Muscle of arm (tissue), 12 donors: ENCODE data around the gene POTEF. TPM values are rescaled to one million over a fixed set of nuclear protein-coding genes. Genes with fewer than 3 reads are reported as not detected.
"Not testable (repeated sequence)": the region's sequence is repeated elsewhere in the genome, so short reads cannot be mapped to it uniquely, and the experiment has no call there.

ENCODE experiments used
- DNase-seq: peaks from one replicate; pipeline ENCODE4 v3.0.0-alpha.2; 2013
- polyA plus RNA-seq, 12 donors: library from polyadenylated mRNA; unstranded; fragments of 120-200 nt; gene quantifications; one replicate each; pipeline ENCODE4 v1.2.1, GENCODE V29; 2013; ENCODE audit not compliant: insufficient read length in 12 of 12

Gene POTEF
- polyA plus RNA-seq, 12 donors = 0.06 to 0.30 (median 0.11) TPM; not detected in 7

GRCh38 chr2:130152816-130153595 is 24.0 kb upstream of the POTEF start:
- DNase-seq = no peak

- DNase-seq = not testable (repeated sequence)
Observed at GRCh38 chr2:130152136-130152815, 23.3 kb upstream of the POTEF start.

- not testable (repeated sequence) for DNase-seq
Observed at GRCh38 chr2:130151145-130151512, 22.1 kb upstream of the POTEF start.

- no peak for DNase-seq
Observed at GRCh38 chr2:130150181-130151144, 21.4 kb upstream of the POTEF start.

- DNase-seq = not testable (repeated sequence)
Observed at GRCh38 chr2:130148515-130148914, 19.5 kb upstream of the POTEF start.

GRCh38 chr2:130145006-130145414 is 16.0 kb upstream of the POTEF start, which contains the start of gene CCDC74B:
CCDC74B (minus strand) TSS chr2:130145112; CDS start chr2:130144996, 116 bp downstream.
- peak; percentile 7 for DNase-seq

GRCh38 chr2:130143266-130144039 is 14.4 kb upstream of the POTEF start:
- not testable (repeated sequence) for DNase-seq

GRCh38 chr2:130142396-130143265 is 13.6 kb upstream of the POTEF start:
- not testable (repeated sequence) for DNase-seq

GRCh38 chr2:130141645-130142370 is 12.8 kb upstream of the POTEF start:
- DNase-seq = not testable (repeated sequence)

- DNase-seq = not testable (repeated sequence)
Observed at GRCh38 chr2:130141002-130141401, 12.0 kb upstream of the POTEF start.

GRCh38 chr2:130140516-130140915 is 11.5 kb upstream of the POTEF start:
- DNase-seq = not testable (repeated sequence)

- not testable (repeated sequence) for DNase-seq
Observed at GRCh38 chr2:130139331-130140280, 10.6 kb upstream of the POTEF start.

GRCh38 chr2:130138841-130139251 is 9.8 kb upstream of the POTEF start:
- not testable (repeated sequence) for DNase-seq

GRCh38 chr2:130138326-130138725 is 9.3 kb upstream of the POTEF start:
- DNase-seq = not testable (repeated sequence)

- DNase-seq = not testable (repeated sequence)
Observed at GRCh38 chr2:130137118-130137517, 8.1 kb upstream of the POTEF start.

- DNase-seq = not testable (repeated sequence)
Observed at GRCh38 chr2:130136546-130136945, 7.5 kb upstream of the POTEF start.

- DNase-seq = no peak
Observed at GRCh38 chr2:130135692-130136541, 6.9 kb upstream of the POTEF start.
